K562 (cell line): Measurements from ENCODE around the gene CPE. TPM values are rescaled to one million over a fixed set of nuclear protein-coding genes. Genes with fewer than 3 reads are reported as not detected.

Experiments used
- BRCA1 ChIP-seq, 2 experiments: fragments of 450-650 bp in 1 of 2; sonication (generic) in 1 of 2; formaldehyde crosslinking in 1 of 2; IDR thresholded peaks; 2 replicates each; pipeline versions ENCODE4 v1.5.0 to v1.6.1; 2017 to 2020; ENCODE audit warnings: mild to moderate bottlenecking in 1 of 2, missing genetic modification reagents in 1 of 2
- CEBPG ChIP-seq, 3 experiments: fragments of 200-800 bp in 1 of 3; sonication (Bioruptor generic) in 1 of 3; sonication (generic) in 1 of 3; formaldehyde crosslinking in 1 of 3; IDR thresholded peaks in 2 of 3; conservative IDR thresholded peaks in 1 of 3; 2 replicates each; pipeline versions ENCODE4 v1.6.1 to v1.8.0; 2016 to 2022; ENCODE audit warnings: missing compliant biosample characterization in 2 of 3, missing genetic modification characterization in 2 of 3, mild to moderate bottlenecking in 1 of 3, missing genetic modification reagents in 1 of 3
- ESRRA ChIP-seq: fragments of 450-650 bp; IDR thresholded peaks from 2 replicates; pipeline ENCODE4 v1.6.1; 2014; ENCODE audit warnings: low read depth, mild to moderate bottlenecking, moderate library complexity, borderline replicate concordance
- HDAC8 ChIP-seq: fragments of 450-650 bp; IDR thresholded peaks from 2 replicates; pipeline ENCODE4 v1.6.1; 2016; ENCODE audit warnings: mild to moderate bottlenecking, missing genetic modification characterization, moderate library complexity, missing compliant biosample characterization
- HMG20B ChIP-seq: fragments of 250-450 bp; sonication (Bioruptor Pico); IDR thresholded peaks from 2 replicates; pipeline ENCODE4 v1.5.0; 2021; ENCODE audit warnings: mild to moderate bottlenecking
- MYC ChIP-seq, 2 experiments: fragments of 250-450 bp in 1 of 2; sonication (Bioruptor Pico) in 1 of 2; IDR thresholded peaks; 2 replicates each; pipeline versions ENCODE4 v1.5.1 to v1.6.1; 2012 to 2021; ENCODE audit warnings: low read depth in 2 of 2, borderline replicate concordance in 1 of 2, improper control_type of control experiment in 1 of 2, low read length in 1 of 2, mild to moderate bottlenecking in 1 of 2, moderate library complexity in 1 of 2
- RAD21 ChIP-seq, 2 experiments: fragments of 250-450 bp in 1 of 2; fragments of 450-650 bp in 1 of 2; sonication (Bioruptor Pico) in 1 of 2; formaldehyde crosslinking in 1 of 2; IDR thresholded peaks in 1 of 2; conservative IDR thresholded peaks in 1 of 2; 2 replicates each; pipeline versions ENCODE4 v1.4.0 to v1.8.0; 2020 to 2022; ENCODE audit warnings: mild to moderate bottlenecking in 2 of 2, moderate library complexity in 1 of 2
- REST ChIP-seq, 2 experiments: fragments of 450-650 bp; formaldehyde crosslinking in 1 of 2; IDR thresholded peaks; 2 replicates each; pipeline versions ENCODE4 v1.4.0 to v1.6.1; 2014 to 2020; ENCODE audit warnings: mild to moderate bottlenecking in 2 of 2, borderline replicate concordance in 1 of 2, low read depth in 1 of 2
- SMARCC2 ChIP-seq: fragments of 450-650 bp; IDR thresholded peaks from 2 replicates; pipeline ENCODE4 v1.6.1; 2017; ENCODE audit warnings: antibody characterized with exemption, moderate library complexity, mild to moderate bottlenecking, low read depth
- YY1 ChIP-seq, 3 experiments: IDR thresholded peaks; 2 replicates each; pipeline ENCODE4 v1.6.1; 2011; ENCODE audit warnings: low read length in 2 of 3, mild to moderate bottlenecking in 2 of 3, moderate library complexity in 2 of 3, borderline replicate concordance in 1 of 3, control low read depth in 1 of 3, low read depth in 1 of 3; ENCODE audit not compliant: insufficient read depth in 3 of 3, insufficient replicate concordance in 2 of 3, control insufficient read depth in 1 of 3, insufficient read length in 1 of 3; ENCODE audit errors: extremely low read depth in 1 of 3
- polyA plus RNA-seq, 8 experiments: library from polyadenylated mRNA; depleted of rRNA in 4 of 8; stranded (reverse) in 5 of 8; unstranded in 3 of 8; fragments of >200 nt; fragmentation: Nextera tagmentation in 2 of 8; fragmentation: Illumina TruSeq in 1 of 8; extraction: Ambion mirVana in 2 of 8; extraction: Trizol in 1 of 8; gene quantifications; 2 replicates each; pipeline versions ENCODE4 v1.2.1 to v1.2.3, GENCODE V29; 2011 to 2014; ENCODE audit warnings: inconsistent platforms in 1 of 8, missing spikeins in 1 of 8
- total RNA-seq, 7 experiments: library from RNA; depleted of rRNA in 6 of 7; stranded (reverse); fragments of >200 nt in 6 of 7; fragmentation: Illumina TruSeq in 2 of 7; extraction: Trizol in 2 of 7; gene quantifications; 2 replicates each; pipeline versions ENCODE4 v1.2.1 to v1.2.3, GENCODE V29; 2011 to 2021; ENCODE audit warnings: low replicate concordance in 1 of 7
- TF ChIP-seq, protein P1 (sequence below), 3 experiments: IDR thresholded peaks in 2 of 3; conservative IDR thresholded peaks in 1 of 3; 2 replicates each; pipeline ENCODE4 v1.5.1; 2011 to 2012; ENCODE audit warnings: low read length in 3 of 3, mild to moderate bottlenecking in 3 of 3, control low read depth in 2 of 3, improper control_type of control experiment in 1 of 3, inconsistent platforms in 1 of 3, low read depth in 1 of 3, mixed read lengths in 1 of 3, moderate library complexity in 1 of 3; ENCODE audit not compliant: insufficient read depth in 2 of 3

CPE gene
- total and polyA plus RNA-seq, 9 of the 15 experiments (the other 6 are each of a cell fraction or from before 2014, with no cell fraction given), result 0.04 to 0.16 (median 0.06) TPM; not detected in 4

- TF ChIP-seq, protein P1, sequence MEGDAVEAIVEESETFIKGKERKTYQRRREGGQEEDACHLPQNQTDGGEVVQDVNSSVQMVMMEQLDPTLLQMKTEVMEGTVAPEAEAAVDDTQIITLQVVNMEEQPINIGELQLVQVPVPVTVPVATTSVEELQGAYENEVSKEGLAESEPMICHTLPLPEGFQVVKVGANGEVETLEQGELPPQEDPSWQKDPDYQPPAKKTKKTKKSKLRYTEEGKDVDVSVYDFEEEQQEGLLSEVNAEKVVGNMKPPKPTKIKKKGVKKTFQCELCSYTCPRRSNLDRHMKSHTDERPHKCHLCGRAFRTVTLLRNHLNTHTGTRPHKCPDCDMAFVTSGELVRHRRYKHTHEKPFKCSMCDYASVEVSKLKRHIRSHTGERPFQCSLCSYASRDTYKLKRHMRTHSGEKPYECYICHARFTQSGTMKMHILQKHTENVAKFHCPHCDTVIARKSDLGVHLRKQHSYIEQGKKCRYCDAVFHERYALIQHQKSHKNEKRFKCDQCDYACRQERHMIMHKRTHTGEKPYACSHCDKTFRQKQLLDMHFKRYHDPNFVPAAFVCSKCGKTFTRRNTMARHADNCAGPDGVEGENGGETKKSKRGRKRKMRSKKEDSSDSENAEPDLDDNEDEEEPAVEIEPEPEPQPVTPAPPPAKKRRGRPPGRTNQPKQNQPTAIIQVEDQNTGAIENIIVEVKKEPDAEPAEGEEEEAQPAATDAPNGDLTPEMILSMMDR (IDR thresholded peaks at IDR 0.05 in 2 of 3, conservative IDR thresholded peaks at IDR 0.05 in 1 of 3; ENCODE audit: insufficient read depth in 2 of 3, low read depth in 1 of 3, low read length in 3 of 3), result peak; percentile 37 to 46 (median 42); a peak in 5 of 6 replicates
- TF ChIP-seq HMG20B (CRISPR knock-in tag), result no peak
- TF ChIP-seq YY1 (IDR thresholded peaks at IDR 0.05; ENCODE audit: borderline replicate concordance in 1 of 3, control insufficient read depth in 1 of 3, extremely low read depth in 1 of 3, insufficient read depth in 3 of 3, insufficient read length in 1 of 3, insufficient replicate concordance in 2 of 3, low read depth in 1 of 3, low read length in 2 of 3), result no peak
- TF ChIP-seq MYC (IDR thresholded peaks at IDR 0.05; ENCODE audit: low read depth, low read length), result no peak
- TF ChIP-seq MYC (CRISPR knock-in tag; IDR thresholded peaks at IDR 0.05; ENCODE audit: borderline replicate concordance, low read depth), result no peak
- peak; percentile 45 to 49 for TF ChIP-seq RAD21 (CRISPR knock-in tag; conservative IDR thresholded peaks at IDR 0.05 in 1 of 2, IDR thresholded peaks at IDR 0.05 in 1 of 2)
- TF ChIP-seq HDAC8 (tag), result no peak
- no peak for TF ChIP-seq BRCA1 (IDR thresholded peaks at IDR 0.05)
- no peak for TF ChIP-seq BRCA1 (CRISPR knock-in tag; IDR thresholded peaks at IDR 0.05)
- TF ChIP-seq CEBPG (CRISPR knock-in tag; IDR thresholded peaks at IDR 0.05), result no peak
- peak; percentile 63 to 87 for TF ChIP-seq CEBPG (tag; conservative IDR thresholded peaks at IDR 0.05 in 1 of 2, IDR thresholded peaks at IDR 0.05 in 1 of 2)
- TF ChIP-seq ESRRA, result peak; percentile 68
- peak; percentile 44; the same call in 1 of the 2 replicates for TF ChIP-seq REST (IDR thresholded peaks at IDR 0.05; ENCODE audit: borderline replicate concordance)
- no peak for TF ChIP-seq REST (CRISPR knock-in tag; IDR thresholded peaks at IDR 0.05; ENCODE audit: low read depth)
- TF ChIP-seq SMARCC2, result peak; percentile 34; the same call in 1 of the 2 replicates
- TF ChIP-seq, all 486 proteins: peak for 9
Observed at GRCh38 chr4:165355900-165356300, 22.9 kb upstream of the CPE start (continued).
